ENCODE results near the gene TPCN1. TPM values are rescaled to one million over a fixed set of nuclear protein-coding genes. Genes with fewer than 3 reads are reported as not detected.
A peak's percentile ranks its signal among the peaks of the same experiment; 100 is the strongest.

Gene TPCN1
- total and polyA plus RNA-seq, 2 of the 13 experiments (the other 11 are each of a cell fraction or from before 2014, with no cell fraction given), result 8.0 to 26.8 TPM

GRCh38 chr12:113241191-113242025, 20.1 kb downstream of the TPCN1 start:
- Histone ChIP-seq H3K4me2 (ENCODE audit: low read depth, low read length) (peak overlapping the region; percentile 8; the same call in 1 of the 2 replicates), H3K4me1 (ENCODE audit: insufficient read depth, low read length) (peaks cover 48% of the 10 kb centered on the region), H3K79me2 (ENCODE audit: insufficient read depth, low read length) (no peaks in the 10 kb centered on the region), H3K27me3 (ENCODE audit: control insufficient read depth in 1 of 2, insufficient read depth in 2 of 2, low read length in 2 of 2) (no peaks in the 10 kb centered on the region), H2AFZ (ENCODE audit: low read length) (no peak overlapping the region), H3K4me3 (replicated peaks in 1 of 3; ENCODE audit: insufficient read depth in 1 of 3, low read depth in 2 of 3, low read length in 3 of 3) (no peak overlapping the region), H3K27ac (ENCODE audit: extremely low read length, insufficient read depth, low read length) (peak overlapping the region; percentile 15), H3K36me3 (replicated peaks in 1 of 2; ENCODE audit: control insufficient read depth in 1 of 2, insufficient read depth in 2 of 2, low read length in 2 of 2) (peaks cover 0 to 2% of the 10 kb centered on the region in 2 experiments; a peak in 2 of 5 replicates), H4K20me1 (ENCODE audit: insufficient read depth, low read length) (no peaks in the 10 kb centered on the region), H3K9ac (ENCODE audit: insufficient read depth, low read depth, low read length) (no peak overlapping the region), H3K9me3 (ENCODE audit: low read length) (no peaks in the 10 kb centered on the region)
- DNase-seq (ENCODE audit: low spot score) (peak; percentile 25), FAIRE-seq (peak; percentile 43), ATAC-seq (no peak)
- intact Hi-C loops (cut with micrococcal nuclease; ENCODE audit: unreplicated experiment), result no loop called here
- TF ChIP-seq, protein P1, sequence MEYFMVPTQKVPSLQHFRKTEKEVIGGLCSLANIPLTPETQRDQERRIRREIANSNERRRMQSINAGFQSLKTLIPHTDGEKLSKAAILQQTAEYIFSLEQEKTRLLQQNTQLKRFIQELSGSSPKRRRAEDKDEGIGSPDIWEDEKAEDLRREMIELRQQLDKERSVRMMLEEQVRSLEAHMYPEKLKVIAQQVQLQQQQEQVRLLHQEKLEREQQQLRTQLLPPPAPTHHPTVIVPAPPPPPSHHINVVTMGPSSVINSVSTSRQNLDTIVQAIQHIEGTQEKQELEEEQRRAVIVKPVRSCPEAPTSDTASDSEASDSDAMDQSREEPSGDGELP (IDR thresholded peaks at IDR 0.05; ENCODE audit: borderline replicate concordance, low read depth), result peak; percentile 71; the same call in 1 of the 2 replicates
- TF ChIP-seq ZNF589 (CRISPR knock-in tag; conservative IDR thresholded peaks at IDR 0.05), result no peak
- TF ChIP-seq SRSF1 (optimal IDR thresholded peaks at IDR 0.05; ENCODE audit: low read depth, low read length), result no peak
- peak; percentile 31; the same call in 1 of the 2 replicates for TF ChIP-seq HNF4A (CRISPR knock-in tag; IDR thresholded peaks at IDR 0.05)
- 0 out of 4 replicates have a peak, but pooled peaks of 1 of the 2 experiments have one; percentile 13 for TF ChIP-seq EP300 (IDR thresholded peaks at IDR 0.05; ENCODE audit: low read depth in 2 of 2, low read length in 2 of 2)
- TF ChIP-seq EP300 (CRISPR knock-in tag; IDR thresholded peaks at IDR 0.05; ENCODE audit: borderline replicate concordance), result no peak
- TF ChIP-seq ZNF337 (CRISPR knock-in tag; IDR thresholded peaks at IDR 0.05; ENCODE audit: borderline replicate concordance, low read depth), result 0 out of 2 replicates have a peak, but pooled peaks have one; percentile 29
- TF ChIP-seq, protein P2, sequence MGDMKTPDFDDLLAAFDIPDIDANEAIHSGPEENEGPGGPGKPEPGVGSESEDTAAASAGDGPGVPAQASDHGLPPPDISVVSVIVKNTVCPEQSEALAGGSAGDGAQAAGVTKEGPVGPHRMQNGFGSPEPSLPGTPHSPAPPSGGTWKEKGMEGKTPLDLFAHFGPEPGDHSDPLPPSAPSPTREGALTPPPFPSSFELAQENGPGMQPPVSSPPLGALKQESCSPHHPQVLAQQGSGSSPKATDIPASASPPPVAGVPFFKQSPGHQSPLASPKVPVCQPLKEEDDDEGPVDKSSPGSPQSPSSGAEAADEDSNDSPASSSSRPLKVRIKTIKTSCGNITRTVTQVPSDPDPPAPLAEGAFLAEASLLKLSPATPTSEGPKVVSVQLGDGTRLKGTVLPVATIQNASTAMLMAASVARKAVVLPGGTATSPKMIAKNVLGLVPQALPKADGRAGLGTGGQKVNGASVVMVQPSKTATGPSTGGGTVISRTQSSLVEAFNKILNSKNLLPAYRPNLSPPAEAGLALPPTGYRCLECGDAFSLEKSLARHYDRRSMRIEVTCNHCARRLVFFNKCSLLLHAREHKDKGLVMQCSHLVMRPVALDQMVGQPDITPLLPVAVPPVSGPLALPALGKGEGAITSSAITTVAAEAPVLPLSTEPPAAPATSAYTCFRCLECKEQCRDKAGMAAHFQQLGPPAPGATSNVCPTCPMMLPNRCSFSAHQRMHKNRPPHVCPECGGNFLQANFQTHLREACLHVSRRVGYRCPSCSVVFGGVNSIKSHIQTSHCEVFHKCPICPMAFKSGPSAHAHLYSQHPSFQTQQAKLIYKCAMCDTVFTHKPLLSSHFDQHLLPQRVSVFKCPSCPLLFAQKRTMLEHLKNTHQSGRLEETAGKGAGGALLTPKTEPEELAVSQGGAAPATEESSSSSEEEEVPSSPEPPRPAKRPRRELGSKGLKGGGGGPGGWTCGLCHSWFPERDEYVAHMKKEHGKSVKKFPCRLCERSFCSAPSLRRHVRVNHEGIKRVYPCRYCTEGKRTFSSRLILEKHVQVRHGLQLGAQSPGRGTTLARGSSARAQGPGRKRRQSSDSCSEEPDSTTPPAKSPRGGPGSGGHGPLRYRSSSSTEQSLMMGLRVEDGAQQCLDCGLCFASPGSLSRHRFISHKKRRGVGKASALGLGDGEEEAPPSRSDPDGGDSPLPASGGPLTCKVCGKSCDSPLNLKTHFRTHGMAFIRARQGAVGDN (CRISPR knock-in tag; IDR thresholded peaks at IDR 0.05), result peak; percentile 49; the same call in 1 of the 2 replicates
- no peak for TF ChIP-seq HMGA1 (CRISPR knock-in tag; conservative IDR thresholded peaks at IDR 0.05)
- in situ Hi-C loops (cut with HindIII; ENCODE audit: extremely low pct_ligation_motif_present, low pct_unique_long_range_greater_than_20kb), result no loop called here
- POLR2A ChIA-PET, result interaction anchor here (1.7 to 2.8 kb wide), 2 partner anchors 11 to 19 kb away, joined by 7 to 8 read pairs; no protein-coding TSS in a partner anchor
- WGBS (ENCODE audit: low lambda C conversion rate), result 52% methylated on average over 12 of the region's 14 CpGs
- CTCF ChIA-PET (ENCODE audit: low intra/inter-chr PET ratio, low total read pairs), result no interaction called here
- no TSS peak for BruUV-seq (replicated peaks)
